GM10248 (cell line): ENCODE data around the gene RAC2.

Experiments used
- CTCF ChIA-PET: fragments of 300-600 bp; sonication (Branson Sonifier 250); formaldehyde crosslinking; extraction: SDS; loops from one replicate; lab custom pipeline; 2021; ENCODE audit warnings: antibody characterized with exemption; lab: Yijun Ruan, JAX
- POLR2A ChIA-PET: fragments of 350-650 bp; sonication (Branson Sonifier 250); formaldehyde crosslinking; extraction: SDS; loops from one replicate; lab custom pipeline; 2020; ENCODE audit warnings: antibody characterized with exemption; lab: Yijun Ruan, JAX
- DNase-seq: peaks from one replicate; pipeline ENCODE4 v3.0.0; 2012; ENCODE audit errors: extremely low spot score
- TF ChIP-seq, protein P1 (sequence below): IDR thresholded peaks from 2 replicates; pipeline ENCODE4 v1.5.1; 2012; ENCODE audit warnings: mild to moderate bottlenecking, low read depth; ENCODE audit errors: extremely low read depth, missing control alignments, control extremely low read depth

The RAC2 gene

DNA sequence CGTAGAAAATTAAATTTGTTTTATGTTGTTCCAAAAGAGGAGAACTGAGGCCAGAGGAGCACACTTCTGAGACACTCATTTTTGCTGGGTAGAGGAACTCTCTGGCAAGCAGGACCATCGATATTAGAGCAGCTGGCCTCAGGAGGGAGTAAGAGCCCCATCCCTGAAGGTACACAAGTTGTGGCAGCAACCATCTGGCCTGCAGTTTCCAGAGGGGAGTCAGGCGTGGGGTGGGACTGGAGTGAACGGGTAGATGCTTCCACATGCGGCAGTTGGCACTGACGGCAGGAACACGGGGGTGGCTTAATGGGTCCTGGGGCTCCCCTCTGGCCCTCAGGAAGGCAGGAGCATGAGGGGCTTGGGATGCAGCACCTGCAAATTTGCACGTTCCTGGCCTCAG is 18.6 kb downstream of the RAC2 start:
- no peak for DNase-seq
- ChIA-PET CTCF (interaction anchor here (0.9 to 3.3 kb wide), 4 partner anchors 18 to 42 kb away, joined by 3 to 20 read pairs (median 10); partner anchors contain the start of gene RAC2), POLR2A (interaction anchor here (1.2 kb wide), 1 partner anchor 17 kb away, joined by 5 read pairs; no protein-coding TSS in a partner anchor)
- TF ChIP-seq, protein P1, sequence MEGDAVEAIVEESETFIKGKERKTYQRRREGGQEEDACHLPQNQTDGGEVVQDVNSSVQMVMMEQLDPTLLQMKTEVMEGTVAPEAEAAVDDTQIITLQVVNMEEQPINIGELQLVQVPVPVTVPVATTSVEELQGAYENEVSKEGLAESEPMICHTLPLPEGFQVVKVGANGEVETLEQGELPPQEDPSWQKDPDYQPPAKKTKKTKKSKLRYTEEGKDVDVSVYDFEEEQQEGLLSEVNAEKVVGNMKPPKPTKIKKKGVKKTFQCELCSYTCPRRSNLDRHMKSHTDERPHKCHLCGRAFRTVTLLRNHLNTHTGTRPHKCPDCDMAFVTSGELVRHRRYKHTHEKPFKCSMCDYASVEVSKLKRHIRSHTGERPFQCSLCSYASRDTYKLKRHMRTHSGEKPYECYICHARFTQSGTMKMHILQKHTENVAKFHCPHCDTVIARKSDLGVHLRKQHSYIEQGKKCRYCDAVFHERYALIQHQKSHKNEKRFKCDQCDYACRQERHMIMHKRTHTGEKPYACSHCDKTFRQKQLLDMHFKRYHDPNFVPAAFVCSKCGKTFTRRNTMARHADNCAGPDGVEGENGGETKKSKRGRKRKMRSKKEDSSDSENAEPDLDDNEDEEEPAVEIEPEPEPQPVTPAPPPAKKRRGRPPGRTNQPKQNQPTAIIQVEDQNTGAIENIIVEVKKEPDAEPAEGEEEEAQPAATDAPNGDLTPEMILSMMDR = peak; percentile 18

GRCh38 chr22:37224757-37225420 is 19.2 kb downstream of the RAC2 start:
- DNase-seq = no peak
- CTCF ChIA-PET = interaction anchor here (0.9 to 3.3 kb wide), 6 partner anchors 9 to 43 kb away, joined by 3 to 20 read pairs (median 8); partner anchors contain the start of gene RAC2
- POLR2A ChIA-PET = no interaction called here
- TF ChIP-seq, protein P1 = no peak

DNA sequence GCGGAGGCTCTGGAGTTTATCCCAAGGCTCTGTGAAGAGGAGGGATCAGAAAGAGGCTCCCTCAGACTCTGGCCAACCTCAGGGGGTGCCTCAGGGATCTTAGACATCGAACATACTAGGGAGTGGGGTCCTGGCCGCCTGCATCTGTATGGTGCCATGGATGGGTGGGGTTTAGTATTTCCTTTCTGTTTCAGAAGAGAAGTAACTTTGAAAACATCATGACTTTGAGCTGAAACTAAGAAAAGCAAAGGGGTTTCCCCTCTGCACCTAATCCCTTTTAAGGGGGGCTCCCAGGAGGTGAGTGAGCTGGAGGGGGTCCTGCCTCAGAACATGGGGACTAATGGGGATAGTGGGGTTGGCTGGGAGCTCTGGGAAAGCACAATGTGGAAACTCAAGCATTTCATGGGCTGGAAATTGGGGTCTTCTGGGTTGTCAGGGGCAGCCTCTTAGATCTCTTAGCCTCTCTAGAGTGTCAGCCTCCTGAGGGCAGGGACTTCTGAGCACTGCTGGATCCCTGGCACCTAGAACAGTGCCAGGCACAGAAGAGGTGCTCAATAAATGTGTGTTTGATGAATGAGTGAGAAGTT is 20.0 kb downstream of the RAC2 start:
- ChIA-PET POLR2A (no interaction called here), CTCF (interaction anchor here (1.4 to 3.3 kb wide), 3 partner anchors 8 to 24 kb away, joined by 5 to 15 read pairs (median 11); partner anchors contain the start of gene RAC2)
- TF ChIP-seq, protein P1 = no peak
- peak; percentile 71 for DNase-seq

DNA sequence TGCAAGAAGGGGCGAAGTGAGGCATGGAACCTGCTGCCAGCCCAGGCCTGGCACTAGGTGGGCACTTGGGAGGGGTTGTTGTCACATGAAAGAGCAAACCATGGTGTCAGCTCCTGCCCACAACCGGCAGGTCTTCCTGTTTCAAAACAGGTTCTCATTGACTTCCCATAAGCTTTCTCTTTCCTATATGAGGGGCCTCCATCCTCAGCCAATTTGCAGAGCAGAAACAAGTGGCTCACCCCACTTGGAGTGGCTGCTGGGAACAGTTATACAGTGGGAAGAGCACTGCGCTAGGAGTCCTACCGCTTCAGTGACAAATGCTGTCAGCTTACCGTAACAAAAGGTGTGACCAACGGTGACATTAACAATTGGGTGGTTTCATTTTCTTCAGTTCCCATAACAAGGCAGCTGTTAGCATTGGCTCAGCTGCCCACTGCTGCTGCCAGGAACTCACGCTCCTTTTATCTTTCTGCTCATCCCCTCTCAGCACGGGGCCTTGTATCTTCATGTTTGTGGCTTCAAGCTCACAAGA is 21.6 kb downstream of the RAC2 start:
- DNase-seq = no peak
- ChIA-PET CTCF (interaction anchor here (0.8 to 6.1 kb wide), 4 partner anchors 7 to 23 kb away, joined by 3 to 21 read pairs (median 6); no protein-coding TSS in a partner anchor), POLR2A (no interaction called here)
- TF ChIP-seq, protein P1 = no peak

- no peak for DNase-seq
- POLR2A ChIA-PET = no interaction called here
- CTCF ChIA-PET = interaction anchor here (0.8 to 6.1 kb wide), 4 partner anchors 8 to 22 kb away, joined by 3 to 21 read pairs (median 6); no protein-coding TSS in a partner anchor
- TF ChIP-seq, protein P1 = no peak
Observed at GRCh38 chr22:37221424-37222333, 22.4 kb downstream of the RAC2 start.

- ChIA-PET CTCF (interaction anchor here (2.7 to 7.9 kb wide), 4 partner anchors 9 to 41 kb away, joined by 10 to 62 read pairs (median 16); no protein-coding TSS in a partner anchor), POLR2A (interaction anchor here (2.0 kb wide), 1 partner anchor 22 kb away, joined by 6 read pairs; no protein-coding TSS in a partner anchor)
- TF ChIP-seq, protein P1 = no peak
- DNase-seq = no peak
Observed at GRCh38 chr22:37220543-37220981, 23.5 kb downstream of the RAC2 start.
